HG03196 (cell line): ENCODE data around the gene FANCC.

ENCODE experiments used
- ATAC-seq: cut with Tn5 transposase; IDR thresholded peaks from one replicate; pipeline ENCODE4 v1.9.1; 2021; ENCODE audit not compliant: unreplicated experiment

The FANCC gene

DNA sequence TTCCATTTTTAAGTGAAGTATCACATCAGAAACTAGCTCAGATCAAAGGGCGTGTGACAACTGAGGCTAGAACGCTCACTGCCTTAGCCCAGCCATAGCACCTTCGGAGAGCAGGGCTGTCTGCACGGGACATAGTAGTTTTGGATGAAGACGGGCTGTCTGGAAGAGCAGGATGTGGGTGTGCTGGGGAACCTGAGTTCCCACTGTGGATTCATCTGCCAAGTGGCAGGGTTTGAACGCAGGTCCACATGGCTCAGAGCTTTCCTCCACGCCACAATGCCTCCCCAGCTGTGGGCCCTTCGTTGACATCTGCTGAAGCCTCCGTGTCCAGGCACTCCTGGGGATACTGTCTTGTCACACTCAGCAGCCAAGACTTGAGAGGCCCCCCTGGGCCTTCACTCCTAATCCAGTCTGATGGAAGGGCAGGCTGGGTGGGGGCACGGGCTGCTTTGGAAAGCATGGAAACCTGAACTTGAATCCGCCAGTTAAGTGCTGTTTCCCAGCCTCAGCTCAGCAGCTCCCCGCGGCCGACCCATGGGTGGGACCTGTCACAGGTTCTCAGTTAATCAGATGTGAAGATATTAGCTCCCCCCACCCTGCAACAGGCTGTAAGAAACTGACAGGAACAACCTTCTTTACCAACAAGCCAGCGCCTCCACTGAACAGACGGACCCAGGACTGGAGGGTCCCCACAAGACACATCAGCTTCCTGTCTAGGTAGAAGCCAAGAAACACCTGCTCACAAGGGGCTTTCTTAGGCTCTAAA is 228.1 kb downstream of the FANCC start:
- ATAC-seq, result no peak

DNA sequence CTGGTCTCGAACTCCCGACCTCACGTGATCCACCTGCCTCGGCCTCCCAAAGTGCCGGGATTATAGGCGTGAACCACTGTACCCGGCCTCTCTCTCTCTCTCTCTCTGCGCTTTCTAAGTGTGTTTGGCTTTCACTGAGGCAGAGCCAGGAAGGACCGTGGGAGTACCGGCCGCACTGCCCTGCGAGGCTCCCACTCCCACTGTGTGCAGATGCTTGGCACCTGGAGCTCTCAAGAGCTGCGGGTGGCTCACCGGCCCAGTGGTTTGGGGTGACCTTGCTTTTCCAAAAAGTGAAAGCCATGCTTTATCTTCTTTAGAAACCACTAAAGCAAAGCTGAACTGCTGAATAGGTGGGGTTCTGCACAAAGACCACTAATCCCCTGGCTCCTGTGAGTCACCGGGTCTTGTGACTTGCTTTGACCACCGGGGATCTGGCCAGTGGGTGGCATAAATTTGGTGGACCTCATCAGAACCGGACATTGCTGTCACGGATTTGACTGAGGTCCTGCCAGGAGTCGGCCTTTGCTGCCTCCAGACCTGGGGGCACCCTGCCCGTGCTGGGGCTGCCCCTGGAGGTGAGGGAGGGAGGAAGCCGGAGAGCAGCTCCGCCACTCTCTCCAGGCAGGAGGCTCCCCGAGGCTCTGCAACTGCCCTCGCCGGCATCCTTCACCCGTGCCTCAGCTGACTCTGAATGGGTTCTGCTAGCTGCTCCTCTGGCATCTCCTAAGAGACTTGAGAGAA is 228.9 kb downstream of the FANCC start:
- ATAC-seq, result no peak

DNA sequence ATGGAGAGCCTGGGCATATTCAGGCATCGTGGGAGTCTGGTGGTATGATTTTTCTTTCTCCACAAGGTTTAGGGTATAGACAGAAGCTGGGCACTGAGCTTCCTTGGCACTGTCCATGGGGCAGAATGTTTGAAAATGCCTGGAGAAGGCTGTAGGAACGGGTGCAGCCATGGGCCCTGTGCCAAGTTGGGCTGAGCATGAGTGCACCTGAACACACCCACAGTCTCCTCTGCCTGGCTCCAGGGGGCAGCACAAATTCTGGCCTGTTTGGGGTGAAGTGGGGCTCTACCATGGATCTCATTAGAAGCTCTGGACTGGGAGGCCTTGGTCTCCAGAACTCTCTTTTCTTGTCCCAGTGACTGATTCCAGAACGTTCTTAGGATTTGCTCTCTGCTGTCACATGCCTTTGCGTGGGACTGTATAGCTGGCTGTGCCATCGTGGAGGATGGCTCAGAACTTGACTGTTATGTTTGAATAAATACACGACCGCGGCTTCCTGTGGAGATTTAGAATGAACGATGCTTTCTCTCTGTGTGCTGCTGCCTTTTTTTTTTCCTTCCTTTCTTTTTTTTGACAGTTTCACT is 229.8 kb downstream of the FANCC start:
- no peak for ATAC-seq

DNA sequence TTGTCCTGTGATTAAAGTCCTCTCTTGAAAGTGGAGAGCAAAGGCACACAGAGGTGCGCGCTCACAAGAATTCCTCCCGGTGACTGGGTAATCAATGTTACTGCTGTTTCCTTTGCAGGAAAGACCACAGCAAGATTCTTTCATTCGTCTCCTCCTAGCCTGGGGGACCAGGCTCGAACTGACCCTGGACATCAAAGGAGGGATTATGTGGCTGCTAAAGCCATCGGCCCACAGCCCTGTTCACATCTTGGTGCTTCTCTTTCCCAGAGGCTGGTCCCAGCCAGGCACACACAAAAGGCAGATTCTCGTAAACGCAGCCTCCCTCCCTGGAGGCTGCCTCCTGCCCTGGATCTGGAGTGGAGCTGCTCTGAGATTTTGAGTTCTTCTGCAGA is 230.9 kb downstream of the FANCC start:
- no peak for ATAC-seq

DNA sequence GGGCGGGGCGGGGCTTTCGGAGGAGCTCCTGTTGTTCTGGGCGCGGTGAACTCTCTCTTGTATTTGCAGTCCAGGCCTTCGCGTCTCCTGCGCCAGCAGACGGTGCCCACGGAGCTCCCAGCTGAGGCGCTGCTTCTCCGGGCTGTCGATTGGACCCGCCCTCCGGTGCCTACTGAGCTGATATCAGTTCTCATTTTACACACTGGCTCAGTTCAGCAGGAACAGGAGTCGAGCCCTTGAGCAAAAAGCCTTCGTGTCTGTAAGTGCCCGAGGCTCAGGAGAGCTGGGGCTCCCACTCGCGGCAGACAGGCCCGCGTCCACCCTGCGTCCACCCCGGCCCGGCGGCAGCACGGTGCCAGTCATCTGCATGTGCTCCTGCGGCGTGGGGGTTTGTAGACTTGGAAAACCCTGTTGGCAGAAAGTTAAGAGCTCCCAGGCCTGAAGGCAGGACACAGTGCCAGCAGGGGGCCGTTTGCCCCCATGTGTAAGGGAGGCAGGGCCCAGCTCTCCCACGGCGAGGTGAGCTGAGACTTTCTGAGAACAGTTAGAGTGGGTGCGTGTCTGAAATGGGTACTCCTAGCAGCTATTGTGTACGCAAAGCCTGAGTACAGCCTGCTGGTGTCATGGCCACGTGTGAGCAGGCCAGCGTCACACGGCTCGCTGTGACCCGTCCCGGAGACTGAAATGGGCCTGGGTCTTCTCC is 231.5 kb downstream of the FANCC start:
- ATAC-seq, result no peak

DNA sequence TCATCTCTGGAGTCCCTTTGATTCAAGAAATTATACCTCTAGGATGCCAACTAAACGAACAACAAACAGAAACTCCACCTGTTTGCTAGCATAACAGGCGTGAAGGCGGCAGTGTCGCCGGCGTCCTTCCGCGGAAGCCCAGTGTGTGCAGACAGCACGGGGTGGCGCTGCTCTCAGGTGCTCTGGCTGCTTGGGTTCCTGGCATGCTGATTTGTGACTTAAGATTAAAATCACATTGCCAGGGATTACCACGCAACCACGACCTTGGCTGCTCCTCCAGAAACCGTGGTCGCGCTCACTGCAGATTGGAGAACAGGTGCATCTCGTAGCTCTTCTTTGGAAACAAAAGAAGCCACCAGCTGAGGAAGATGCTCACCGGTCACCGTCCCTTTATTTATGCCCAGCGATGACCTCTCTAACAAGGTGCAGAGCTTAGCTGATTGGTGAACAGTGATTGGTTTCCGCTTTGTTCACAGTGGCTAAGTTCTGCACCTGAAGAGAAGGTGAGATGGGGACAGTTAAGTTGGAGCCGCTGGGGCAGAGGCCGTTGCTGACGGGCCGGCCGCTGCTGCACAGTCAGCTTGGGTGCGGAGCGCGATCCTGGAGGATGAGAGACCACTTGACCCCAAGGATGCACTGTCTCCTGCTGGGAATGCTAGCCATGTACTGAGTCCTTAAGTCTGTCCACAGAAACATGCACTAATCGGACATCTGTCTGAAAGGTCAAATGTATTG is 232.3 kb downstream of the FANCC start:
- no peak for ATAC-seq

DNA sequence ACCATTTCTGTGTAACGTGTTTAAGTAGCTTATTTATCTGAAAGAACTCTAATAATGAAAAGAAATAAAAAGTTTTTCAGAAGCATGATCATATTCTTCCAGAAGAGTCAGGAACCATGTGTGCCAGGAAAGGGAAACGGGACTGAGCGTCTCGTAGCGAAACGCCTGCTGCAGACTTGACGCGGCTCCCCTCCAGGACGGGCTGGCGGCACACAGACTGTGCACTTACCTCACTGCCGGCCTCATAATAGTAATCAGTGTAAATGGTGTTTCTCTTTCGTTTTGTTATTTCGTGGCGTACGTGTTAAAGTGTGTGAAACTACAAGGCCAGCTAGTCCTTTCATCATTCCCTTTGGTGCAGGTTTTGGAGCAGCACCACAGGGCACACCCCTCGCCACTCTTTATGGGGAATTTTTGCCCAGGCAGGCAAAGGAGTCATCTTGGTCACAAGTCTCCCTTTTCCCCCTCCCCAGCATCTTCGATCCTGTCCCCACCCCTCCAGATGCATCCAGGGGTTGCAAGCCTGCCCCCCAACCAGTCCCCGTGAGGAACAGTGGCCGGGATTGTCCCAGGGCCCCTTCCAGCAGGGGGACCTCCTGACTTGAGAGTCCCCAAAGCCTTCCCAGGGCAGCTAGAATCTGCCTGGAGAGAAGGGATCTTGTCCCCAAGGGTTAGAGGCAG is 233.1 kb downstream of the FANCC start:
- no peak for ATAC-seq

DNA sequence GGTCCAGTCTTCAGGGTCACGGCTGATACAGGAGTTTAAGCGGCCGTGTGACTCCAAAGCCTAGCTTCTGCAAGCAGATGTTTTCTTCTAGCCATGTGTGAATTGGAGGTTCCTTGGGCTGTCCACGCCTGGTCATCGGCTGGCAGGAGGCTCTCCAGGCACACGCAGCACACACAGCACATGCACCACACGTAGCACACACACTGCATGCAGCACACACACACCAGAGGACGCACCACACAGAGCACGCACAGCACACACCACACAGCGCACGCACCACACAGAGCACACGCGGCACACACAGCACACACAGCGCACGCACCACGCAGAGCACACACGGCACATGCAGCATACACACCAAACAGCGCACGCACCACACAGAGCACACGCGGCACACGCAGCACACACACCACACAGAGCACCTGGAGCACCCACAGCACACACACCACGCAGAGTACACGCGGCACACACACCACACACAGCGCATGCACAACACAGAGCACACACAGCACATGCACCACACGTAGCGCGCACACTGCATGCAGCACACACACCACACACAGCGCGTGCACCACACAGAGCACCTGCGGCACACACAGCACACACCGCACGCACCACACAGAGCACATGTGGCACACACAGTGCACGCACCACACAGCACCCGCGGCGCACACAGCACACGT is 234.3 kb downstream of the FANCC start:
- no peak for ATAC-seq

DNA sequence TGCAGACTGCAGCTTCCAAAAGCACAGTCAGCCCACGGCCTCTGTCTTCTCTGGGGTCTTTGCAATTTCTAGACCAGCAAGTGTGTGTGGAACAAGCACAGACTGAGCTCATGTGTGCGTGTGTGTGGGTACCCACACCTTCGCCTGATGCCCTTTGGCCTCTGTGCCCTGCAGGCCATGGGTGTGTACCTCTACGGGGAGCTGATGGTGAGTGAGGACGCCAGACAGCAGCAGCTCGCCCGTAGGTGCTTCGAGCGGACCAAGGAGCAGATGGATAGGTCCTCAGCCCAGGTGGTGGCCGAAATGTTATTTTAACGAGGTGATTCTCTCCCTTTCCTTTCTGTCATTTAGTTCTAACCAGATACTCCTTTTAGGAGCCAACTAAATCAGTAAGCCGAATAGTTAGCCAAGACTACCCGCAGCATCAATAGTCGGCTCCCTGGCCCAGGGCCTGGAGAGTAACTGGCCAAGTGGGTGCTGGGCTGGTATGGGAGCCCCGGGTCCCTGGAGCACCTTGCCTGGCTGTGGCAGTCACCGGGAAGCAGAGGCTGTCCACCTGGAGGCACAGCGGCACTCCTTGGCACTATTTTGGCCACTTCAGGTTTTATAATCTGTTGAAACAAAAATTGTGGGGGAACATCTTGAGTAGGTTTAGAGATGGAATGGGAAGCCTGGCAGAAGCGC is 235.0 kb downstream of the FANCC start:
- no peak for ATAC-seq

DNA sequence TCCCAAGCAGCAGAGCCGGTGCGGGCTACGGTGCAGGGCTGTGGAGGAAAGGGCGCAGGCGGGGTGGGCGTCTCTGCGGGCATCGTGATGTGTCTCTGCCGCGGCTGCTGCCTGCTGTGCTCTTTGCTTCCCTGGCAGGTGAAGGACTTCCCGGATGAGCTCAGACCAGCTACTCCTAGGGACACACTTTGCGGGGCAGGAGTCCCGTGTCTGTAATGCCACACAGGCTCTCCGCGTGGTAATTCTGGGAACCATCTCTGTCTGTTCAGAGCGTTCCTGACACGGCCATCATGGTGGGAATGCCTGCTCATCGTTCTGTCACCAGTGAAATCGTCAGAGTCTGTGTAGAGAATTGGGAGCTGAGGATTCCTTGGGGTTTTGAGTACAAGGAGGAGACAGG is 235.5 kb downstream of the FANCC start:
- ATAC-seq, result no peak

DNA sequence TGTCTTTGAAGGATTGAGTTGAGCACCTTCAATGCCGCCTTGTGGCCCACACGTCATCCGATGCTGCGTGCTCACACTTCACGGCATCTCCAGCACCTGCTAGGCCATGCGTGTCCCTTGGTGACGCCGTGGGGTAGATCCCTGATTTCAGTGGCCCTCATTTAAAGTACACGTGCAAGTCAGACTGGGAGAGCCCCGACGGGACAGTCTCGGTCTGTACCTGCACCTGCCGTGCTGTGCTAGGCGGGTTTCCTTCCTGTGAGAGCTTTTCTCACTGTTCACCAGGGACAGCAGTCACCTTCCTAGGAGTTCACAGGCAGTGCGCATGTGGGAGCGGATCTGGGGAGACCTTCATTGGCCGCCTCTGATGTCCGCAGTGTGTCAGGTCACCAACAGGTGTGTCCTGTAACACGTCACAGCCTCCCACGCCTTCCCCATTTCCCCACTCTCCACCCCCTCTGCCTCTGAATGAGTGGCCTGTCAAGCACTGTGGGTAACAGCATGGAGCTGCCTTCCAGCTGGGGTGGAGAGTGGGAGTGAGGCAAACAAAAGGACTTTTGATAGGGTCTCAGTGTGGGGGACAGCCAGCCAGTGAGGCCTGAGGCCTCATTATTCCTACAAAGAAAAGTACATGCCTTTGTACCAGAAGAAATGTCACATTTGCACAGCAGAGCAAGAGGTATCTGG is 236.4 kb downstream of the FANCC start:
- ATAC-seq, result no peak

DNA sequence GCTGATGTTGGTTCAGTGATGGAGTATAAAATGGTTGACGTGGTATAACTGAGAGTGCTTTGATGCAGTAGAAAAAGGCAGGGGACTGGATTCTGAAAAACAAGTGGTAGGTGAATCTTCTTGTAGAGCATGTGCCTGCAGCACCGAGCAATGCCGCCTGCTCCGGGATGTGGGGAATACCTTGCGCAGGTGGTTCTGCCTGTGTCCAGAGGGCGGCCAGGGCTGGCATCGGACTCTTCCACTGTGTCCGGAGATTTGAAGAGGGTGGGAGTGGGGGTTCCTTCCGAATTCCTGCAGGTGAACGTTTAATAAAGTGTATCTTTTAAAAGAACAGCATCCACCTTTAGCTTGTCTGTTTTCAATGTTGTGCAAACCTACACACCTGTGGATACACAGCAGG is 238.0 kb downstream of the FANCC start:
- ATAC-seq, result no peak

DNA sequence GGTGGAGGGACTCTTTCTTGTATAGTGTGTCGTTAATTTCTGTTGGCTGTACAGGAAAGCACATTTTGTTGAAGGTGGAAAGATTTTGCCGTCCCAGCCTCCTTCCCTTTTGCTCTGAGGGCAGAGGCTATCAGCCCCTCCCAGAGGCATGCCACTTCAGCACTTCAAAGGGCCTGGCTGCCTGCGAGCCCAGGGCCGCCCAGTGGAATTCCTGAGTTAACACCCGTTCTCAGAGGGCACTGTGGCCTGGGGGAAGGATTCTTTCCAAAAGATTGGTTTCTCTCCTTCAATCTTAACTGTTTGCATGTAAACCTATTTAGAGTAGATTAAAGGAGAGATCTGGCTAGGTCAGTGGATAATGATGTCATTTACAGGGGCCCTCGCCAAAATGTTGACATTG is 238.6 kb downstream of the FANCC start:
- ATAC-seq, result no peak

DNA sequence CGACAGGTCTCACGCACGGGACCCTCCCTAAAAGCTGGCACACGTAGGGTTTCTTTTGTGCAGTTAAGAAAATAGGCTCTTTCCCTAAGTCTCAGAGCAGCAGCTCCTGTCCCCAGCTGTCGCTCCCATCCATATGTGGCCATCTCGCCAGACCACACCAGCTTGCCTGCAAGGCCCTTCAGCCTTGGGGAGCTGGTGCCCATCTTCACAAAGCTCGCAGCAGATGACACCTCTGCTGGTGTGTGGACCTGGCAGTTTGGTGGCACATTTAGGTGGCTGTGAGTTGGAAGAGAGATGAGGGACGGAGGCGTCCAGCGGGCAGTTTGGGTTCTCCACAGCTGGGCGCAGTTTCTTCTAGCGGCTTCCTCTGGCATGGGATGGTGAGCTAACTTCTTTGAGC is 239.0 kb downstream of the FANCC start:
- no peak for ATAC-seq

DNA sequence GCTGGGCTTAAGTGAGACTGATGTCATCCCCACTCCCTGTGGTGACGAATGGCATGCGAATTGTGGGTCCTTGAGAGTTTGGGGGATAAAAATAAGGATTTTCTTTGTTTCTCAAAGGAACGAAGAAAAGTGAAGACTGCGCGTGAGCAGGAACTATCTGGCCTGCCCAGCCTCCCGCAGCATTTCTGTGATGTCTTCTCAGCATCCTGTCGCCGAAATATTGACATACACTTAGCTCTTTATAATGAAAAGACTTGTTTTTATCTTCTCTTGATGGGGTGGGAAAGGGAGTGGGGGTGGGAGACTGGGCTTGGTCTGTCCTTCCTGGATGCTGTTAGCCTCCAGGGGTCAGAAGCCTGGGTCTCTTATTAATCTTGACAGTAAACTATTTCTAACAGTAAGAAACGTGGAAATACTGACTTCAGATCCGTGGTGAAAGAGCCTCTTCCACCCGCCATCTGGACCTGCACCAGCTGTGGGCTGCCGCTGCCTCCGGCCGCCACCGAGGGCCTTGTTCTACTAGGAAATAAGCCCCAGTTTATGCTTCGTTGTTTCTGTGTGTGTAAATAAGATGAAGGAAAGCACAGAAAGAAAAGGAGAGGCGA is 239.6 kb downstream of the FANCC start:
- ATAC-seq, result no peak

DNA sequence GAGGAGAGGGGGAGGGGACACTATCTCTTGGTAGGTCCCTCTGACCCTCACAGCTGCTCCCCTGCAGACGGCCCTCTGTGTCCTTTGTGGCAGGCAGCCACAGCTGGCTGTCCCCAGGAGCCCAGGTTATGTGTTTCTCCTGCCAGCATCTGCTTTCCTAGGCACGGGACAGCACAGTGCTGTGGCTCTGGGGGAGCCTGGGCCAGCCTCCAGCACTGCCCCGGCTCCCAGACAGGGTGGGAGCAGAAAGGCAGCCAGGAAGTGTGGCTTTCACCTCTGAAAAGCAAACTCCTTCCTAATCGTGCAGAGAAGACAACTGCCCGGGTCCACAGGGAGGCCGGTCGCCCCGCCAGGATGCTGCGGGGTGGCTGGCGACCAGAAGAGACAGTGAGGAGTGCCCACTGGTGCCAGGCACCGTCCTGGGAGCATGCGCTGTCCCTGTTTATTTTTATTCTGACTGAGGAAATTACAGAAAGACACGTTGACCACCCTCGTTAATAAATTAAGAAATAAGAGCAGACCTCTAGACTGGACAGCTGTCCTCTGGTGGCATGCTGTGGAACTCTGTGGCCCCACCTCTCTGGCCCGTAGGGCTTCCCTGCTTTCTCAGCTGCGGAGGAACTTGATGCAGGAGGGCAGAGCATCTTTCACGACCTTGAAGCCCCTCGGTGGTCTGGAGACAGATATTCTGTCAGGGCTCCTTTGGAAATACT is 240.3 kb downstream of the FANCC start:
- no peak for ATAC-seq

DNA sequence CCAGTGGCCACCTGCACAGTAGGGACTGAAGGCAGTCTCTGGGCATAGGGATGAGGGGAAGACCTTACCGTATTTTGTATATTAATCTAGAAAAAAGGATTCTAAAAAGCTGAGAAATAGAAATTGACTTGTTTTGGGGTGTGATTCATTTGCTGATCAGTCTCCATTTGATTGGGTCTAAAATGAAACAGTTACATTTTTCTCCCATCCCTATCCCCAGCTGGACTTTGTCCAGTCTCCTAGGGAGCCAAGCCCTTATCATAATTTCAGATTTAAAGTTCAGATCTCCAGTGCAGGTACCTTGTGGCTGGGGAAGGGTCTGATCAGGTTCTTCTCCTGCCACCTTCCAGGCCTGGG is 240.8 kb downstream of the FANCC start:
- no peak for ATAC-seq

DNA sequence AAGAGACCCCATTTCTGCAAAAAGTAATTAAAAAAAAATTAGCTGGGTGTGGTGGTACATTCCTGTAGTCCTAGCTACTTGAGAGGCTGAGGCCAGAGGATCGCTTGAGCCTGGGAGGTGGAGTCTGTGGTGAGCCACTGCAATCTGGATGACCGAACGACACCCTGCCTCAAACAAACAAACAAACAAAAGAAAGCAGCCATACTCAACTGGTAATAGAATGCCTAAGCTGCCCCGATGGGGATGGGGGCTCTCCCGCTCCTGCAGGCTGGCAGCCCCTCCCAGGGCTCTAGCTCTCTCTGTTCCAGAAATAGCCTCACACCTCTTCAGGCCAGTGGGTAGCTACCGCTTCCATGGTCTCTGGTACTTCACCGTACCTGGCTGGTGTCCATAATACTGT is 241.8 kb downstream of the FANCC start:
- no peak for ATAC-seq
